PFSK-1 (cell line): ENCODE measurements around the gene GPR83.

Experiments
- FOXP2 ChIP-seq: optimal IDR thresholded peaks from 2 replicates; pipeline ENCODE3; 2011; ENCODE audit warnings: borderline replicate concordance, control low read depth, inconsistent platforms; ENCODE audit not compliant: insufficient read depth; ENCODE audit errors: extremely low read length, extremely low read depth
- POLR2AphosphoS5 ChIP-seq: IDR thresholded peaks from 2 replicates; pipeline ENCODE4 v1.6.1; 2012; ENCODE audit warnings: low read depth, mild to moderate bottlenecking, control low read depth, low read length, moderate library complexity
- SIN3A ChIP-seq: IDR thresholded peaks from 2 replicates; pipeline ENCODE4 v1.6.1; 2012; ENCODE audit warnings: mild to moderate bottlenecking, low read length, moderate library complexity, borderline replicate concordance; ENCODE audit not compliant: insufficient read depth
- TAF1 ChIP-seq: IDR thresholded peaks from 2 replicates; pipeline ENCODE4 v1.6.1; 2012; ENCODE audit warnings: low read length, control low read depth, borderline replicate concordance; ENCODE audit not compliant: insufficient read depth
- TF ChIP-seq, protein P1 (sequence below), 2 experiments: IDR thresholded peaks; 2 replicates each; pipeline versions ENCODE4 v1.6.1 to v1.8.0; 2011 to 2012; ENCODE audit warnings: low read depth in 2 of 2, low read length in 2 of 2, control low read depth in 1 of 2, inconsistent platforms in 1 of 2, mild to moderate bottlenecking in 1 of 2, moderate library complexity in 1 of 2; ENCODE audit not compliant: insufficient read depth in 1 of 2

The GPR83 gene

DNA sequence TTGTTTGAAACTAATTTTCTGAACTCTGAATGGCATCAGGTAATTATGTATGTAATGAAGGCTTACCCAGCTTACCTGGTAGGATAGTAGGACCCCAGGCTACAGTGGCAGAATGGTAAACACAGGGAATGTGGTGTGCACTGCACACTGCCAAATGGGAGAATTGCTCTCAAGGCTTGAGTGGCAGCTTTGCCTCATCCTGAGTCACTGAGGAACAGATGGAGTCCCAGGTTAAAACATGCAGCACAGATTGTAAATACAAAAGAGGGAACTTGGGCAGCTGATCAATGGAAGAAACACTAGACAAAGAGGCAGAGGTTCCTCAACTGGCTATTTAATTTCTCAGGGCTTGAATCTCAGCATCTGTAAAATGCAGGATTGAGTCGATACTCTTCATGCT, 24.4 kb downstream of the GPR83 start:
- no peak for TF ChIP-seq TAF1
- no peak for TF ChIP-seq FOXP2
- TF ChIP-seq POLR2AphosphoS5, result no peak
- TF ChIP-seq, protein P1, sequence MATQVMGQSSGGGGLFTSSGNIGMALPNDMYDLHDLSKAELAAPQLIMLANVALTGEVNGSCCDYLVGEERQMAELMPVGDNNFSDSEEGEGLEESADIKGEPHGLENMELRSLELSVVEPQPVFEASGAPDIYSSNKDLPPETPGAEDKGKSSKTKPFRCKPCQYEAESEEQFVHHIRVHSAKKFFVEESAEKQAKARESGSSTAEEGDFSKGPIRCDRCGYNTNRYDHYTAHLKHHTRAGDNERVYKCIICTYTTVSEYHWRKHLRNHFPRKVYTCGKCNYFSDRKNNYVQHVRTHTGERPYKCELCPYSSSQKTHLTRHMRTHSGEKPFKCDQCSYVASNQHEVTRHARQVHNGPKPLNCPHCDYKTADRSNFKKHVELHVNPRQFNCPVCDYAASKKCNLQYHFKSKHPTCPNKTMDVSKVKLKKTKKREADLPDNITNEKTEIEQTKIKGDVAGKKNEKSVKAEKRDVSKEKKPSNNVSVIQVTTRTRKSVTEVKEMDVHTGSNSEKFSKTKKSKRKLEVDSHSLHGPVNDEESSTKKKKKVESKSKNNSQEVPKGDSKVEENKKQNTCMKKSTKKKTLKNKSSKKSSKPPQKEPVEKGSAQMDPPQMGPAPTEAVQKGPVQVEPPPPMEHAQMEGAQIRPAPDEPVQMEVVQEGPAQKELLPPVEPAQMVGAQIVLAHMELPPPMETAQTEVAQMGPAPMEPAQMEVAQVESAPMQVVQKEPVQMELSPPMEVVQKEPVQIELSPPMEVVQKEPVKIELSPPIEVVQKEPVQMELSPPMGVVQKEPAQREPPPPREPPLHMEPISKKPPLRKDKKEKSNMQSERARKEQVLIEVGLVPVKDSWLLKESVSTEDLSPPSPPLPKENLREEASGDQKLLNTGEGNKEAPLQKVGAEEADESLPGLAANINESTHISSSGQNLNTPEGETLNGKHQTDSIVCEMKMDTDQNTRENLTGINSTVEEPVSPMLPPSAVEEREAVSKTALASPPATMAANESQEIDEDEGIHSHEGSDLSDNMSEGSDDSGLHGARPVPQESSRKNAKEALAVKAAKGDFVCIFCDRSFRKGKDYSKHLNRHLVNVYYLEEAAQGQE (IDR thresholded peaks at IDR 0.05; ENCODE audit: insufficient read depth in 1 of 2, low read depth in 2 of 2, low read length in 2 of 2), result no peak
- no peak for TF ChIP-seq SIN3A

DNA sequence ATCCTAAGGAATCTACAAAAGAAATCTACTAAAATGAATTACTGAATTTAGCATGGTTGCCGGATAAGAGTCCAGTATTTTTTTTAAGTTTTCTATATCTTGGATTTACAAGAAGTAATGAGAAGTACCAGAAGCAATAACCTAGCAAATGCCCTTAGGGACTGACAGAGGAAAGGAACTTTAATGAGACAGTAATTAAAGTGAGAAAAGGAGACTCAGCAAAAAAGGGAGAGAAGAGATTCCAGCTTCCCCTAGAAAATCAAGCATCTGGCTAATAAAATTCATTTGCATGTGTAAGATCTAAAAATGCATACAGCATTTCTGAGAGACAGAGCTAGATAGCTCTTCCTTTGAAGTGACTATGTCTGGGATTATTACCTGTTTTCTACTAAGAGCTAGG, 57.7 kb downstream of the GPR83 start:
- TF ChIP-seq FOXP2 (no peak), SIN3A (no peak), TAF1 (no peak), POLR2AphosphoS5 (no peak)
- TF ChIP-seq, protein P1 (IDR thresholded peaks at IDR 0.05; ENCODE audit: insufficient read depth in 1 of 2, low read depth in 2 of 2, low read length in 2 of 2), result no peak

DNA sequence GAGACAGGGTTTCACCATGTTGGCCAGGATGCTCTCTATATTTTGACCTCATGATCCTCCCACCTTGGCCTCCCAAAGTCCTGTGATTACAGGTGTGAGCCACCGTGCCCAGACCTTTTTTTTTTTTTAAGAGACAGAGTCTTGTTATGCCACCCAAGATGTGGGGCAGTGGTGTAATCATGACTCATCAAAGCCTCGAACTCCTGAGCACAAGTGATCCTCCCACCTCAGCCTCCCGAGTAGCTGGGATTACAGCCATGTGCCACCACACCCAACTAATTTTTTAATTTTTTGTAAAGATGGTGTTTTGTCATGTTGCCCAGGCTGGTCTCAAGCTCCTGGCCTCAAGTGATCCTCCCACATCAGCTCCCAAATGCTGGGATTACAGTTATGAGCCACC, 59.0 kb downstream of the GPR83 start:
- no peak for TF ChIP-seq TAF1
- no peak for TF ChIP-seq POLR2AphosphoS5
- TF ChIP-seq, protein P1 (IDR thresholded peaks at IDR 0.05; ENCODE audit: insufficient read depth in 1 of 2, low read depth in 2 of 2, low read length in 2 of 2), result no peak
- no peak for TF ChIP-seq SIN3A
- no peak for TF ChIP-seq FOXP2

DNA sequence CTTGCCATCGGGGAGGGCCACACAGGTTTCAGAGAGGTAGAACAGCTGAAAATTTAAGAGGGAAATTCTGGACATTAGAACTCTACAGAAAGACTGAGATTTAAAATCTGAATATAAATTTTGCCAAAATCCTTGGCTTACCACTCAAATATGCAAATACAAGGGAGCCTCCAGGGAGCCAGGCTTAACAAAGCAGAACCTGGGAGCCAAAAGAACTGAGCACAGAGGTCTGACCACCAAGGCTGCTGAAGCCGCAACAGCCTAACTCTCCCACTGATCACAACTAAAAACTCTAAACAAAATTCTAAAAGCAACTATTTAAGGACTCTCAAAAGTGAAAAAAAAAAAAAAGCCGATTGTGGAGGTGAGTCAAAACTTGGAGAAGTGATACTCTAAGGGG, 62.6 kb downstream of the GPR83 start:
- TF ChIP-seq POLR2AphosphoS5 (no peak), SIN3A (no peak), FOXP2 (no peak), TAF1 (no peak)
- TF ChIP-seq, protein P1 (IDR thresholded peaks at IDR 0.05; ENCODE audit: insufficient read depth in 1 of 2, low read depth in 2 of 2, low read length in 2 of 2), result no peak

DNA sequence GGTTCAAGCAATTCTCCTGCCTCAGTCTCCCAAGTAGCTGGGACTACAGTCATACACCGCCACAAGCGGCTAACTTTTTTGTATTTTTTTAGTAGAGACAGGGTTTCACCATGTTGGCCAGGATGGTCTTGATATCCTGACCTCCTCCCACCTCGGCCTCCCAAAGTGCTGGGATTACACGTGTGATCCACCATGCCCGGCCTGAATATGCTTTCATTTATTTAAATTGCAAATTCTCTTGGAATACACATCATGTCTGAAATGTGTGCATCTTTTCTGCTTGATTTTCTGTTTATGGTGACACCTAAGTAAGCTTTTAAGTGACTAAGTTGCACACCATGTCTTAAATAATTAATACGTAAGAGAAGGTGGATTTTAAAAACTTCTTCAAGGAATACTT, 65.2 kb downstream of the GPR83 start:
- TF ChIP-seq, protein P1 (IDR thresholded peaks at IDR 0.05; ENCODE audit: insufficient read depth in 1 of 2, low read depth in 2 of 2, low read length in 2 of 2), result no peak
- TF ChIP-seq FOXP2 (no peak), TAF1 (no peak), POLR2AphosphoS5 (no peak), SIN3A (no peak)
